Caki2 (cell line): ENCODE measurements around the gene RNF121. TPM values are rescaled to one million over a fixed set of nuclear protein-coding genes. Genes with fewer than 3 reads are reported as not detected.

Experiments used
- DNase-seq: peaks from one replicate; pipeline ENCODE4 v3.0.0-alpha.2; 2015; ENCODE audit warnings: low read depth
- in situ Hi-C: cut with HindIII; loops from 2 replicates; pipeline ENCODE4 v1.10.0; 2016; ENCODE audit warnings: low sequenced_read_pairs, low pct_unique_long_range_greater_than_20kb, mixed read lengths
- total RNA-seq: library from RNA; depleted of rRNA; stranded (reverse); fragments of >200 nt; shearing (Covaris generic); gene quantifications from 2 replicates; pipeline ENCODE4 v1.2.3, GENCODE V29; 2014; ENCODE audit warnings: low replicate concordance

Gene RNF121
- total RNA-seq, 1 experiment from 2014 or later: 74.1 TPM

- in situ Hi-C loops: no loop called here
- no peak for DNase-seq
Measured at GRCh38 chr11:72013765-72014711, 85.2 kb downstream of the RNF121 start.

- in situ Hi-C loops: no loop called here
Measured at GRCh38 chr11:72014761-72015320, 86.0 kb downstream of the RNF121 start.

GRCh38 chr11:72015511-72016061 lies 86.7 kb downstream of the RNF121 start:
- peak; percentile 40 for DNase-seq
- in situ Hi-C loops: no loop called here

More at GRCh38 chr11:72014761-72015320, 86.0 kb downstream of the RNF121 start:
- no peak for DNase-seq

- in situ Hi-C loops: no loop called here
- no peak for DNase-seq
Measured at GRCh38 chr11:72018171-72018570, 89.3 kb downstream of the RNF121 start.

GRCh38 chr11:72023335-72023734 lies 94.5 kb downstream of the RNF121 start:
- in situ Hi-C loops: no loop called here
- DNase-seq: no peak

- no peak for DNase-seq
- in situ Hi-C loops: no loop called here
Measured at GRCh38 chr11:72024069-72024754, 95.4 kb downstream of the RNF121 start.

- DNase-seq: no peak
- in situ Hi-C loops: no loop called here
Measured at GRCh38 chr11:72026090-72026489, 97.2 kb downstream of the RNF121 start.

- DNase-seq: no peak
- in situ Hi-C loops: no loop called here
Measured at GRCh38 chr11:72030472-72031045, 101.7 kb downstream of the RNF121 start.

- DNase-seq: no peak
- in situ Hi-C loops: no loop called here
Measured at GRCh38 chr11:72036687-72037086, 107.8 kb downstream of the RNF121 start.

GRCh38 chr11:72037554-72038311 lies 108.9 kb downstream of the RNF121 start:
- no peak for DNase-seq
- in situ Hi-C loops: no loop called here

GRCh38 chr11:72038491-72038890 lies 109.6 kb downstream of the RNF121 start:
- in situ Hi-C loops: no loop called here
- no peak for DNase-seq

GRCh38 chr11:72039031-72039855 lies 110.4 kb downstream of the RNF121 start:
- in situ Hi-C loops: no loop called here
- DNase-seq: no peak

GRCh38 chr11:72039856-72040401 lies 111.1 kb downstream of the RNF121 start:
- no peak for DNase-seq
- in situ Hi-C loops: no loop called here

- peak; percentile 95 for DNase-seq
- in situ Hi-C loops: no loop called here
Measured at GRCh38 chr11:72040491-72041363, 111.9 kb downstream of the RNF121 start.

- in situ Hi-C loops: no loop called here
- DNase-seq: peak; percentile 73
Measured at GRCh38 chr11:72041364-72042063, 112.7 kb downstream of the RNF121 start.
